Coronary artery (tissue), 2 donors: ENCODE results near the gene DNASE1L2.

Source experiments
- DNase-seq: peaks from one replicate; pipeline ENCODE4 v3.0.0-alpha.2; 2017; ENCODE audit warnings: low spot score
- H3K27ac ChIP-seq, 2 donors: fragments of 200-600 bp; sonication (generic); one replicate each; pipeline ENCODE4 v1.5.1; 2016 to 2019
- H3K4me3 ChIP-seq: fragments of 200-600 bp; sonication (generic); 2 replicates; pipeline ENCODE4 v1.5.1; 2016; ENCODE audit warnings: mild to moderate bottlenecking, moderate library complexity
- CTCF ChIP-seq: fragments of 200-600 bp; sonication (generic); IDR thresholded peaks from one replicate; pipeline ENCODE4 v1.5.1; 2019; ENCODE audit warnings: antibody characterized with exemption

DNASE1L2 gene

GRCh38 chr16:2236337-2237101 lies at the start of gene DNASE1L2:
TSS of gene DNASE1L2 (plus strand) at chr16:2236444. CDS start at chr16:2236817, 373 bp downstream.
- no peak for TF ChIP-seq CTCF
- Histone ChIP-seq H3K27ac (no peak within 1 kb of the TSS), H3K4me3 (peak within 1 kb of the TSS; percentile 62)
- no peak for DNase-seq

- Histone ChIP-seq H3K27ac (no peak overlapping the region), H3K4me3 (no peak overlapping the region)
- DNase-seq: no peak
- no peak for TF ChIP-seq CTCF
These were observed 49.7 kb upstream of the DNASE1L2 start for GRCh38 chr16:2186505-2186904.

- TF ChIP-seq CTCF: no peak
- Histone ChIP-seq H3K4me3 (no peak overlapping the region), H3K27ac (no peak overlapping the region)
- DNase-seq: no peak
These were observed 49.0 kb upstream of the DNASE1L2 start for GRCh38 chr16:2187212-2187611.

- no peak for TF ChIP-seq CTCF
- no peak overlapping the region for H3K4me3 ChIP-seq
- no peak overlapping the region for H3K27ac ChIP-seq
- no peak for DNase-seq
These were observed 47.8 kb upstream of the DNASE1L2 start for GRCh38 chr16:2188395-2188794.

- TF ChIP-seq CTCF: no peak
These were observed 46.9 kb upstream of the DNASE1L2 start for GRCh38 chr16:2189252-2189893.

GRCh38 chr16:2190002-2190658 lies 46.1 kb upstream of the DNASE1L2 start:
- Histone ChIP-seq H3K27ac (no peak overlapping the region), H3K4me3 (no peak overlapping the region)
- no peak for TF ChIP-seq CTCF
- DNase-seq: no peak

More at GRCh38 chr16:2189252-2189893, 46.9 kb upstream of the DNASE1L2 start:
- Histone ChIP-seq H3K4me3 (no peak overlapping the region), H3K27ac (no peak overlapping the region)
- no peak for DNase-seq
